AG10803 (cell line): ENCODE measurements around the gene BTBD9.
A peak's percentile ranks its signal among the peaks of the same experiment; 100 is the strongest.

Experiments used
- DNase-seq: peaks from one replicate; pipeline ENCODE4 v3.0.0; 2010; ENCODE audit warnings: low read depth
- H3K4me3 ChIP-seq: 2 replicates; pipeline ENCODE4 v1.5.1; 2011; ENCODE audit warnings: mild to moderate bottlenecking, low read length, control low read depth
- TF ChIP-seq, protein P1 (sequence below): conservative IDR thresholded peaks from 2 replicates; pipeline ENCODE4 v1.5.1; 2011; ENCODE audit warnings: mild to moderate bottlenecking, low read length, control low read depth, inconsistent platforms

The BTBD9 gene

DNA sequence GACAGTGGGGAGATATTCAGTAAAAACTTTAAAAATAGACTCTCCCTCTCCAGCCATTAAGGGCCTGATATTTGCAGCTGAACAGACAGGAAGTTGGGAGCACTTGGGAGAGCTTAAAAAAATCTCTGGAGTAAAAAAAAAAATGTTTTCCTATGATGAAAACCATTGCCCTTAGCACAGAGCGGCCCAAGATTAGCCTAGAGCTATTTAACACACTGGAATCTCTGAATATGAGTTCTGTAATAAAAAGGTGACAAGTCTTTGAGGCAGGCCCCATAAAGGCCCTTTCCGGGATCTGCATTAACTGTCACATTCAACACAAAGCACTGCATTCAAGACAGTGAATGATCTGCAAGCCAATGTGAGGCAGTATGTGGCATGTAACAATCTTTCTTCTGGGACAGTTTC is 426.5 kb downstream of the BTBD9 start:
- TF ChIP-seq, protein P1, sequence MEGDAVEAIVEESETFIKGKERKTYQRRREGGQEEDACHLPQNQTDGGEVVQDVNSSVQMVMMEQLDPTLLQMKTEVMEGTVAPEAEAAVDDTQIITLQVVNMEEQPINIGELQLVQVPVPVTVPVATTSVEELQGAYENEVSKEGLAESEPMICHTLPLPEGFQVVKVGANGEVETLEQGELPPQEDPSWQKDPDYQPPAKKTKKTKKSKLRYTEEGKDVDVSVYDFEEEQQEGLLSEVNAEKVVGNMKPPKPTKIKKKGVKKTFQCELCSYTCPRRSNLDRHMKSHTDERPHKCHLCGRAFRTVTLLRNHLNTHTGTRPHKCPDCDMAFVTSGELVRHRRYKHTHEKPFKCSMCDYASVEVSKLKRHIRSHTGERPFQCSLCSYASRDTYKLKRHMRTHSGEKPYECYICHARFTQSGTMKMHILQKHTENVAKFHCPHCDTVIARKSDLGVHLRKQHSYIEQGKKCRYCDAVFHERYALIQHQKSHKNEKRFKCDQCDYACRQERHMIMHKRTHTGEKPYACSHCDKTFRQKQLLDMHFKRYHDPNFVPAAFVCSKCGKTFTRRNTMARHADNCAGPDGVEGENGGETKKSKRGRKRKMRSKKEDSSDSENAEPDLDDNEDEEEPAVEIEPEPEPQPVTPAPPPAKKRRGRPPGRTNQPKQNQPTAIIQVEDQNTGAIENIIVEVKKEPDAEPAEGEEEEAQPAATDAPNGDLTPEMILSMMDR, result no peak
- DNase-seq, result peak; percentile 11
- H3K4me3 ChIP-seq, result no peak overlapping the region

GRCh38 chr6:38212579-38212978 is 427.1 kb downstream of the BTBD9 start:
- TF ChIP-seq, protein P1, result no peak
- no peak overlapping the region for H3K4me3 ChIP-seq
- DNase-seq, result peak; percentile 16

GRCh38 chr6:38212116-38212515 is 427.6 kb downstream of the BTBD9 start:
- no peak overlapping the region for H3K4me3 ChIP-seq
- TF ChIP-seq, protein P1, result no peak

DNA sequence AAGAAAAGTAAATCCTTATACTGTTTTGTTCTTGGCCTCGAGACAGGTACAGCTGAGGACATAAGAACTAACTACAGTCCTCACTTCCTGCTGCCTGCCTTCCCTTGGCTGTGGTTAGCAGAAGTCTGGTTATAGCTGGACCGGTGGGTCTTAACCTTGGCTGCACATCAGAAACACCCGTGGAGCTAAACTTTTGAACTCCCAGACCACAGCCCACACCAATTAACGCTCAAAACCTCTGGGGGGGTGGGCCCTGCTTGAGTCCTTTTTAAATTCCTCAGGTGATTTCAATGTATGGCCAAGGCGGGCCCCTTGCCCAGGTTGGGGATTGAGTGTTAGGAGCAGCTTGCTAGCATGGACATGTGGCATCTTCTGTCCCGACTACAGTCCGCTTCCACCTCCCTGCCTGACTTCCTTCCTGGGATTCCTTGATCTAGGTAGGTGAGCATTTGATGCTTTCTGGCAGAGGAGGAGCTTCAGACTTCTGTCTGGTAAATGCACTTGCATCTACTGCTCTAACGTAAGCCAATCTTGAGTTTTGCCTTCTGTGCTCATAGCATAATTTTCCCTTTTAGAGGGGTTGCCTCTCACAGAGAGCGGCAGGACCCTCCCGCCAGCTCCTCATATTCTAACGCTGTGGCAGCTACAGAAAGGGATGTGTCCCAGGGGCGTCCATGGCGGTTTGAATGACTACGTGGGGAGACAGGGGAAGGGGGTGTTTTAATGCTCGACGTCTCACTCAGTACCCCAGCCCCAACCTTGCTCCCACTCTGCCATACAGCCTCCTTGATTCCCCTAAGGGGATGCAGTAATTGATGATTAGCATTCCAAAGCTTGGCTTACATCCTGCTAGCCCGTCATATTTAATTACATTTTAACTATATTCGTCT is 430.1 kb downstream of the BTBD9 start:
- TF ChIP-seq, protein P1, result no peak
- H3K4me3 ChIP-seq, result no peak overlapping the region
- no peak for DNase-seq

More at GRCh38 chr6:38212116-38212515, 427.6 kb downstream of the BTBD9 start:
- no peak for DNase-seq

- no peak overlapping the region for H3K4me3 ChIP-seq
- no peak for DNase-seq
- TF ChIP-seq, protein P1, result no peak
Observed at GRCh38 chr6:38208028-38208427, 431.7 kb downstream of the BTBD9 start.

DNA sequence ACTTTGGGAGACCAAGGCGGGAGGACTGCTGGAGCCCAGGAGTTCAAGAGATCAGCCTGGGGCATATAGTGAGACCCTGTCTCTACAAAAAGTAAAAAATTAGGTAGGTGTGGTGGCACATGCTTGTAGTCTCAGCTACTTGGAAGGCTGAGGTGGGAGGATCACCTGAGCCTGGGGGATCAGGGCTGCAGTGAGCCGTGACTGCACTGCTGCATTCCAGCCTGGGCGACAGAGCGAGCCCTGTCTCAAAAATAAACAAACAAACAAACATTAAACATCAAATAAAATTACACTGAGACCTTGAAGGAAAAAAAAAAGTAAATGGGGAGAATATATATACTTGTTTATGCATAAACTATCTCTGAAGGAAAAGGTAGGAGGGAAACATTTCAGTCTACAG is 432.4 kb downstream of the BTBD9 start:
- TF ChIP-seq, protein P1, result no peak
- DNase-seq, result no peak
- no peak overlapping the region for H3K4me3 ChIP-seq

GRCh38 chr6:38198219-38198618 is 441.5 kb downstream of the BTBD9 start:
- TF ChIP-seq, protein P1, result no peak
- no peak for DNase-seq
- no peak overlapping the region for H3K4me3 ChIP-seq
